Ishikawa (cell line): ENCODE results near the gene CRELD1.

Experiments used
- EGR1 ChIP-seq: IDR thresholded peaks from 2 replicates; pipeline ENCODE4 v1.6.1; 2012
- EP300 ChIP-seq: IDR thresholded peaks from 2 replicates; pipeline ENCODE4 v1.6.1; 2012; ENCODE audit warnings: borderline replicate concordance
- RAD21 ChIP-seq: IDR thresholded peaks from 2 replicates; pipeline ENCODE4 v1.6.1; 2012; ENCODE audit warnings: low read depth
- TAF1 ChIP-seq: IDR thresholded peaks from 2 replicates; pipeline ENCODE4 v1.6.1; 2012; ENCODE audit warnings: low read depth, mild to moderate bottlenecking
- TEAD4 ChIP-seq: IDR thresholded peaks from 2 replicates; pipeline ENCODE4 v1.6.1; 2012
- YY1 ChIP-seq: IDR thresholded peaks from 2 replicates; pipeline ENCODE4 v1.6.1; 2012; ENCODE audit warnings: low read depth
- ZBTB7A ChIP-seq: IDR thresholded peaks from 2 replicates; pipeline ENCODE4 v1.6.1; 2012; ENCODE audit warnings: low read depth
- TF ChIP-seq, protein P1 (sequence below): IDR thresholded peaks from 2 replicates; pipeline ENCODE4 v1.6.1; 2012; ENCODE audit warnings: low read depth, mild to moderate bottlenecking
- TF ChIP-seq, protein P2 (sequence below): IDR thresholded peaks from 2 replicates; pipeline ENCODE4 v1.6.1; 2012

DNA sequence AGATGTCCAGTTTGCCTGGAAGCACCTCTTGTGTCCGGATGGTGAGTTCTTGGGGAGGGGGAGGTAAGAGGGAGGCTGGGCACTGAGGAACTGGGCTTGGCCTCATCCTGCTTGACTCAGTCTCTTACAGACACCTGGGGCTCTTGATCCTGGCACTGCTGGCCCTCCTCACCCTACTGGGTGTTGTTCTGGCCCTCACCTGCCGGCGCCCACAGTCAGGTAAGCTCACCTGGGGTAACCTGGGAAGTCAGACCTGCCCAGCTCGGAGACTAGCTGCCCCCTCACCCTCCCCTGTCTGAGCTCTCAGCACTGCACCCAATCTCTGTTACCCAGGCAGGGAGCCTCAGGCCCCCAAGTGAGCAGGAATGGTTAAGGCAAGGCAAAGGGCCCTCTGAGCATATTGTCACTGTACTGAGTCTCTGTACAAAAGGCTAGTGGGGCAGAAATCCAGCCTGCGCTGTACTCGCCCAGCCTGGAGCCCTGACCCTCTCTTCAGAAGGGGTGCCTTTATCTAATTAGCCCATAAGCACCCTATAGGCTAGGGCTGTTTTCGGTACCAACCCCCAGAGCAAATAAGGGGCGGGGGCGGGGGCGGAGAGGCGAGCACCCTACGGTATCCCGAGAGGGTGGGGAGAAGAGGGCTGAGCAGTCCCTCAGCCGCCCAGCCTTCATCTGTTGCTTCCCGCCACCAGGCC is 18.9 kb upstream of the CRELD1 start:
- TF ChIP-seq TAF1 = no peak
- no peak for TF ChIP-seq TEAD4
- no peak for TF ChIP-seq EGR1
- TF ChIP-seq YY1 = no peak
- TF ChIP-seq ZBTB7A = no peak
- TF ChIP-seq, protein P1, sequence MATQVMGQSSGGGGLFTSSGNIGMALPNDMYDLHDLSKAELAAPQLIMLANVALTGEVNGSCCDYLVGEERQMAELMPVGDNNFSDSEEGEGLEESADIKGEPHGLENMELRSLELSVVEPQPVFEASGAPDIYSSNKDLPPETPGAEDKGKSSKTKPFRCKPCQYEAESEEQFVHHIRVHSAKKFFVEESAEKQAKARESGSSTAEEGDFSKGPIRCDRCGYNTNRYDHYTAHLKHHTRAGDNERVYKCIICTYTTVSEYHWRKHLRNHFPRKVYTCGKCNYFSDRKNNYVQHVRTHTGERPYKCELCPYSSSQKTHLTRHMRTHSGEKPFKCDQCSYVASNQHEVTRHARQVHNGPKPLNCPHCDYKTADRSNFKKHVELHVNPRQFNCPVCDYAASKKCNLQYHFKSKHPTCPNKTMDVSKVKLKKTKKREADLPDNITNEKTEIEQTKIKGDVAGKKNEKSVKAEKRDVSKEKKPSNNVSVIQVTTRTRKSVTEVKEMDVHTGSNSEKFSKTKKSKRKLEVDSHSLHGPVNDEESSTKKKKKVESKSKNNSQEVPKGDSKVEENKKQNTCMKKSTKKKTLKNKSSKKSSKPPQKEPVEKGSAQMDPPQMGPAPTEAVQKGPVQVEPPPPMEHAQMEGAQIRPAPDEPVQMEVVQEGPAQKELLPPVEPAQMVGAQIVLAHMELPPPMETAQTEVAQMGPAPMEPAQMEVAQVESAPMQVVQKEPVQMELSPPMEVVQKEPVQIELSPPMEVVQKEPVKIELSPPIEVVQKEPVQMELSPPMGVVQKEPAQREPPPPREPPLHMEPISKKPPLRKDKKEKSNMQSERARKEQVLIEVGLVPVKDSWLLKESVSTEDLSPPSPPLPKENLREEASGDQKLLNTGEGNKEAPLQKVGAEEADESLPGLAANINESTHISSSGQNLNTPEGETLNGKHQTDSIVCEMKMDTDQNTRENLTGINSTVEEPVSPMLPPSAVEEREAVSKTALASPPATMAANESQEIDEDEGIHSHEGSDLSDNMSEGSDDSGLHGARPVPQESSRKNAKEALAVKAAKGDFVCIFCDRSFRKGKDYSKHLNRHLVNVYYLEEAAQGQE = no peak
- TF ChIP-seq RAD21 = no peak
- TF ChIP-seq EP300 = no peak
- TF ChIP-seq, protein P2, sequence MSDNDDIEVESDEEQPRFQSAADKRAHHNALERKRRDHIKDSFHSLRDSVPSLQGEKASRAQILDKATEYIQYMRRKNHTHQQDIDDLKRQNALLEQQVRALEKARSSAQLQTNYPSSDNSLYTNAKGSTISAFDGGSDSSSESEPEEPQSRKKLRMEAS = no peak
